K562 (cell line): ENCODE results near the gene RAD52. TPM values are rescaled to one million over a fixed set of nuclear protein-coding genes. Genes with fewer than 3 reads are reported as not detected.

Source experiments
- ZNF507 ChIP-seq: conservative IDR thresholded peaks from 2 replicates; pipeline ENCODE4 v1.6.1; 2017; ENCODE audit warnings: missing genetic modification characterization, missing compliant biosample characterization
- polyA plus RNA-seq, 8 experiments: library from polyadenylated mRNA; depleted of rRNA in 4 of 8; stranded (reverse) in 5 of 8; unstranded in 3 of 8; fragments of >200 nt; fragmentation: Nextera tagmentation in 2 of 8; fragmentation: Illumina TruSeq in 1 of 8; extraction: Ambion mirVana in 2 of 8; extraction: Trizol in 1 of 8; gene quantifications; 2 replicates each; pipeline versions ENCODE4 v1.2.1 to v1.2.3, GENCODE V29; 2011 to 2014; ENCODE audit warnings: inconsistent platforms in 1 of 8, missing spikeins in 1 of 8
- total RNA-seq, 7 experiments: library from RNA; depleted of rRNA in 6 of 7; stranded (reverse); fragments of >200 nt in 6 of 7; fragmentation: Illumina TruSeq in 2 of 7; extraction: Trizol in 2 of 7; gene quantifications; 2 replicates each; pipeline versions ENCODE4 v1.2.1 to v1.2.3, GENCODE V29; 2011 to 2021; ENCODE audit warnings: low replicate concordance in 1 of 7
- TF ChIP-seq, protein P1 (sequence below): sonication (generic); formaldehyde crosslinking; IDR thresholded peaks from 2 replicates; pipeline ENCODE4 v1.8.0; 2023; ENCODE audit warnings: mild to moderate bottlenecking, missing genetic modification reagents
- TF ChIP-seq, protein P2 (sequence below): fragments of 450-650 bp; conservative IDR thresholded peaks from 2 replicates; pipeline ENCODE4 v1.6.1; 2016; ENCODE audit warnings: missing genetic modification characterization, low read depth, mild to moderate bottlenecking, missing compliant biosample characterization, moderate library complexity
- TF ChIP-seq, protein P3 (sequence below): sonication (generic); formaldehyde crosslinking; IDR thresholded peaks from 2 replicates; pipeline ENCODE4 v1.8.0; 2022; ENCODE audit warnings: missing genetic modification reagents, mild to moderate bottlenecking, borderline replicate concordance

Gene RAD52
- total and polyA plus RNA-seq, 9 of the 15 experiments (the other 6 are each of a cell fraction or from before 2014, with no cell fraction given): 1.3 to 15.9 (median 9.3) TPM

DNA sequence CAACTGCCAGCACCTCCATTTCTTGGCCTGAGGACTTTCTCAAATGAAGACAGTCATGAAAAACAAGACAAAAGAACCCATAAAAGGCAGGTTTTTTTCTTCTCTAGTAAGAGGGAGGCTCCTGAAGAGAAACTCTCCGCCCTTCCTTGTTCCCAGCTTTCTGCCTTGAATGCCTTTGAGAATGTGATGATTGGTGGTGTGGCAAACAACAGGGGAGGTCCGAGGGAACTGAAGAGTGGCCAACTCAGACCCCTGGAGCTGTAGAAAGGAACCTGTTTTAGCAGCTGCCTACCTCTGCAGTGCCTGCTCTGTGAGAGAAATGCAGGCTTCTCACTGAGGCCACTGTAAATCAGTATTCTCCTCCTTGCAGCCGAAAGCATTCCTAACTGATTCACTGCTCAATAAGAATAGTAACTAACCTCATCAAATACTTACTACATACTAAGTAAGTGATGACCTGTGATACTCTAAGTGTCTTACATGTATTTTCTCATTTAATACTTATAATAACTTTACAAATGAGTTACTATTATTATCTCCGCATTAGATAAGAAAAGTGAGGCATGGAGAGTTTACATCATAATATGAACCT, 24.9 kb upstream of the RAD52 start (continued):
- TF ChIP-seq, protein P1, sequence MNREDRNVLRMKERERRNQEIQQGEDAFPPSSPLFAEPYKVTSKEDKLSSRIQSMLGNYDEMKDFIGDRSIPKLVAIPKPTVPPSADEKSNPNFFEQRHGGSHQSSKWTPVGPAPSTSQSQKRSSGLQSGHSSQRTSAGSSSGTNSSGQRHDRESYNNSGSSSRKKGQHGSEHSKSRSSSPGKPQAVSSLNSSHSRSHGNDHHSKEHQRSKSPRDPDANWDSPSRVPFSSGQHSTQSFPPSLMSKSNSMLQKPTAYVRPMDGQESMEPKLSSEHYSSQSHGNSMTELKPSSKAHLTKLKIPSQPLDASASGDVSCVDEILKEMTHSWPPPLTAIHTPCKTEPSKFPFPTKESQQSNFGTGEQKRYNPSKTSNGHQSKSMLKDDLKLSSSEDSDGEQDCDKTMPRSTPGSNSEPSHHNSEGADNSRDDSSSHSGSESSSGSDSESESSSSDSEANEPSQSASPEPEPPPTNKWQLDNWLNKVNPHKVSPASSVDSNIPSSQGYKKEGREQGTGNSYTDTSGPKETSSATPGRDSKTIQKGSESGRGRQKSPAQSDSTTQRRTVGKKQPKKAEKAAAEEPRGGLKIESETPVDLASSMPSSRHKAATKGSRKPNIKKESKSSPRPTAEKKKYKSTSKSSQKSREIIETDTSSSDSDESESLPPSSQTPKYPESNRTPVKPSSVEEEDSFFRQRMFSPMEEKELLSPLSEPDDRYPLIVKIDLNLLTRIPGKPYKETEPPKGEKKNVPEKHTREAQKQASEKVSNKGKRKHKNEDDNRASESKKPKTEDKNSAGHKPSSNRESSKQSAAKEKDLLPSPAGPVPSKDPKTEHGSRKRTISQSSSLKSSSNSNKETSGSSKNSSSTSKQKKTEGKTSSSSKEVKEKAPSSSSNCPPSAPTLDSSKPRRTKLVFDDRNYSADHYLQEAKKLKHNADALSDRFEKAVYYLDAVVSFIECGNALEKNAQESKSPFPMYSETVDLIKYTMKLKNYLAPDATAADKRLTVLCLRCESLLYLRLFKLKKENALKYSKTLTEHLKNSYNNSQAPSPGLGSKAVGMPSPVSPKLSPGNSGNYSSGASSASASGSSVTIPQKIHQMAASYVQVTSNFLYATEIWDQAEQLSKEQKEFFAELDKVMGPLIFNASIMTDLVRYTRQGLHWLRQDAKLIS: no peak
- TF ChIP-seq, protein P2, sequence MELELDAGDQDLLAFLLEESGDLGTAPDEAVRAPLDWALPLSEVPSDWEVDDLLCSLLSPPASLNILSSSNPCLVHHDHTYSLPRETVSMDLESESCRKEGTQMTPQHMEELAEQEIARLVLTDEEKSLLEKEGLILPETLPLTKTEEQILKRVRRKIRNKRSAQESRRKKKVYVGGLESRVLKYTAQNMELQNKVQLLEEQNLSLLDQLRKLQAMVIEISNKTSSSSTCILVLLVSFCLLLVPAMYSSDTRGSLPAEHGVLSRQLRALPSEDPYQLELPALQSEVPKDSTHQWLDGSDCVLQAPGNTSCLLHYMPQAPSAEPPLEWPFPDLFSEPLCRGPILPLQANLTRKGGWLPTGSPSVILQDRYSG (tag): no peak
- TF ChIP-seq ZNF507 (tag): no peak
- TF ChIP-seq, protein P3, sequence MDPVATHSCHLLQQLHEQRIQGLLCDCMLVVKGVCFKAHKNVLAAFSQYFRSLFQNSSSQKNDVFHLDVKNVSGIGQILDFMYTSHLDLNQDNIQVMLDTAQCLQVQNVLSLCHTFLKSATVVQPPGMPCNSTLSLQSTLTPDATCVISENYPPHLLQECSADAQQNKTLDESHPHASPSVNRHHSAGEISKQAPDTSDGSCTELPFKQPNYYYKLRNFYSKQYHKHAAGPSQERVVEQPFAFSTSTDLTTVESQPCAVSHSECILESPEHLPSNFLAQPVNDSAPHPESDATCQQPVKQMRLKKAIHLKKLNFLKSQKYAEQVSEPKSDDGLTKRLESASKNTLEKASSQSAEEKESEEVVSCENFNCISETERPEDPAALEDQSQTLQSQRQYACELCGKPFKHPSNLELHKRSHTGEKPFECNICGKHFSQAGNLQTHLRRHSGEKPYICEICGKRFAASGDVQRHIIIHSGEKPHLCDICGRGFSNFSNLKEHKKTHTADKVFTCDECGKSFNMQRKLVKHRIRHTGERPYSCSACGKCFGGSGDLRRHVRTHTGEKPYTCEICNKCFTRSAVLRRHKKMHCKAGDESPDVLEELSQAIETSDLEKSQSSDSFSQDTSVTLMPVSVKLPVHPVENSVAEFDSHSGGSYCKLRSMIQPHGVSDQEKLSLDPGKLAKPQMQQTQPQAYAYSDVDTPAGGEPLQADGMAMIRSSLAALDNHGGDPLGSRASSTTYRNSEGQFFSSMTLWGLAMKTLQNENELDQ (CRISPR knock-in tag): no peak
